Right ventricle myocardium inferior (tissue), 1 donor: ENCODE results near the gene MYOD1. TPM values are rescaled to one million over a fixed set of nuclear protein-coding genes. Genes with fewer than 3 reads are reported as not detected.
A peak's percentile ranks its signal among the peaks of the same experiment; 100 is the strongest.

Experiments used
- ATAC-seq: fragments of 200-7000 bp; cut with Tn5 transposase; one replicate; pipeline ENCODE4 v1.9.1; 2020; ENCODE audit warnings: mild to moderate bottlenecking, moderate library complexity
- DNase-seq: peaks from one replicate; pipeline ENCODE4 v3.0.0; 2021; ENCODE audit errors: missing footprints
- intact Hi-C: fragments of 100-400 bp; cut with DNase I; formaldehyde crosslinking; loops from one replicate; pipeline ENCODE4 v1.11.0; 2022
- long read RNA-seq: library from polyadenylated mRNA; unstranded; transcript quantifications from one replicate; pipeline ENCODE4 v2.0.0, GENCODE V29; 2021
- total RNA-seq: library from RNA; stranded (reverse); fragmentation: NEBNext Ultra II Directional; extraction: Animal tissue kit (Norgen Biotek cat#: 25700); gene quantifications from one replicate; pipeline ENCODE4 v1.2.1, GENCODE V29; 2021
- donor health status: DM: no; HTN: yes; CAD: no; lungs with severe emphysema.

The MYOD1 gene
- total RNA-seq, result 0.27 TPM
- long read RNA-seq, result 0 reads

DNA sequence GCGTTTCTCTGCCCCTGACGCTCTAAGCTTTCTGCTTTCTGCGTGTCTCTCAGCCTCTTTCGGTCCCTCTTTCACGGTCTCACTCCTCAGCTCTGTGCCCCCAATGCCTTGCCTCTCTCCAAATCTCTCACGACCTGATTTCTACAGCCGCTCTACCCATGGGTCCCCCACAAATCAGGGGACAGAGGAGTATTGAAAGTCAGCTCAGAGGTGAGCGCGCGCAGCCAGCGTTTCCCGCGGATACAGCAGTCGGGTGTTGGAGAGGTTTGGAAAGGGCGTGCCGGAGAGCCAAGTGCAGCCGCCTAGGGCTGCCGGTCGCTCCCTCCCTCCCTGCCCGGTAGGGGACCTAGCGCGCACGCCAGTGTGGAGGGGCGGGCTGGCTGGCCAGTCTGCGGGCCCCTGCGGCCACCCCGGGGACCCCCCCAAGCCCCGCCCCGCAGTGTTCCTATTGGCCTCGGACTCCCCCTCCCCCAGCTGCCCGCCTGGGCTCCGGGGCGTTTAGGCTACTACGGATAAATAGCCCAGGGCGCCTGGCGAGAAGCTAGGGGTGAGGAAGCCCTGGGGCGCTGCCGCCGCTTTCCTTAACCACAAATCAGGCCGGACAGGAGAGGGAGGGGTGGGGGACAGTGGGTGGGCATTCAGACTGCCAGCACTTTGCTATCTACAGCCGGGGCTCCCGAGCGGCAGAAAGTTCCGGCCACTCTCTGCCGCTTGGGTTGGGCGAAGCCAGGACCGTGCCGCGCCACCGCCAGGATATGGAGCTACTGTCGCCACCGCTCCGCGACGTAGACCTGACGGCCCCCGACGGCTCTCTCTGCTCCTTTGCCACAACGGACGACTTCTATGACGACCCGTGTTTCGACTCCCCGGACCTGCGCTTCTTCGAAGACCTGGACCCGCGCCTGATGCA lies at the start of gene MYOD1:
TSS of gene MYOD1 (plus strand) at position 544 of the 910 bp plus-strand sequence. CDS start at position 756, 212 bp downstream.
- ATAC-seq, result peak; percentile 45
- DNase-seq, result peak; percentile 61

DNA sequence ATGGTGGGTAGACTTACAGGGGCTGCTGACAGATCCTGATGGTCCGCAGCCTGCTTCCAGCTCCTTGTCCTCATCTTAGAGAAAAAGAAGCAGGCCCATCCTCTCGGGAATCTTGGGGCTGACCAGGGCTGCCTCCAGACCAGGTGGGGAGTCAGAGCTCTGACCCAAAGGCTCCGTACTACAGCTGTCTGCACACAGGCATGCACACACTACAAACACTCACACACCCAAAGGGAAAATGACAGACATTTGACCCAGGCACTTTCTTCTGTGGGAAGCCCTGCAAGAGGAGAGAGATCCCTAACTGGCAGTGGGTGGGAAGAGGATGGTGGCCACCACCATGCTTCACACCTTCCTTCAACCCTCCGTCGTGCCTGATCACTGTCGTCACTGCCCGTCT lies 46.9 kb upstream of the MYOD1 start:
- DNase-seq (no peak), ATAC-seq (no peak)
- intact Hi-C loops, result no loop called here

More for the DNA sequence above, at the start of gene MYOD1:
- intact Hi-C loops, result no loop called here

DNA sequence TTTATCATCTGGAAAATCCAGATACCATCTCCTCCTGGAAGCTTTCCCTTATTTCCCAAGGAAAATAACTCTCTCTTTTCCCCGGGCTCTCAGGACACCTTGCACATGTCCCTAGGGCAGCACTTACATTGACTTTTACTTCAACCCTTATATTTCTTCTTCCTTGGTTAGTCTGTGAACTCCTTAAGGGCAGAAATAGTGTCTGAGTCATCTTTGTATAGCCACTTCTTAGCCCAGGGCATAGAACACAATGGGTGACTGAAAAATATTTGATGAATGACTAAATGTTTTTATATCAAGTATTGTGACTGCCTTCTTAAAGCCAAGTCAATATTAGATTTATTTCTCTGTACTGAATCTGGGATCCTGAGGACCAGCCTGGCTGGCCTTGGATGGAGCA lies 45.4 kb upstream of the MYOD1 start:
- DNase-seq (no peak), ATAC-seq (no peak)
- intact Hi-C loops, result no loop called here

DNA sequence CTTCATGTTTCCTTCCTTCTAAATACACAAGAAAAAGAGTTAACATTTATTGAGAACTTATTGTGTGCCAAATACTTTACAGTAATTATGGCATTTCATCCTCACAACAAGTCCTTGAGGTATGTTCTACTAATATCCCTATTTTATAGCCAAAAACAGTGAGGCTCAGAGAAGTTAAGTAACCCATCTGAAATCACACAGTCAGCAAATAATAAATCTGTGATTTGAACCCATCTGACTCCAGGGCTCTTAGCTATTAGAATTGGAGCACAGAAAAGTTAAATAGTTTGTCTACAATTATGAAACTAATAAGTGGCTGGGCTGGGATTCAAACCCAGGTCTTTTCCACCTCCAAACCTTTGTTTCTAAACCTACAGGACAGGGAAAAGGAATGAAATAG lies 36.5 kb upstream of the MYOD1 start:
- no peak for DNase-seq
- ATAC-seq, result no peak
- intact Hi-C loops, result no loop called here

DNA sequence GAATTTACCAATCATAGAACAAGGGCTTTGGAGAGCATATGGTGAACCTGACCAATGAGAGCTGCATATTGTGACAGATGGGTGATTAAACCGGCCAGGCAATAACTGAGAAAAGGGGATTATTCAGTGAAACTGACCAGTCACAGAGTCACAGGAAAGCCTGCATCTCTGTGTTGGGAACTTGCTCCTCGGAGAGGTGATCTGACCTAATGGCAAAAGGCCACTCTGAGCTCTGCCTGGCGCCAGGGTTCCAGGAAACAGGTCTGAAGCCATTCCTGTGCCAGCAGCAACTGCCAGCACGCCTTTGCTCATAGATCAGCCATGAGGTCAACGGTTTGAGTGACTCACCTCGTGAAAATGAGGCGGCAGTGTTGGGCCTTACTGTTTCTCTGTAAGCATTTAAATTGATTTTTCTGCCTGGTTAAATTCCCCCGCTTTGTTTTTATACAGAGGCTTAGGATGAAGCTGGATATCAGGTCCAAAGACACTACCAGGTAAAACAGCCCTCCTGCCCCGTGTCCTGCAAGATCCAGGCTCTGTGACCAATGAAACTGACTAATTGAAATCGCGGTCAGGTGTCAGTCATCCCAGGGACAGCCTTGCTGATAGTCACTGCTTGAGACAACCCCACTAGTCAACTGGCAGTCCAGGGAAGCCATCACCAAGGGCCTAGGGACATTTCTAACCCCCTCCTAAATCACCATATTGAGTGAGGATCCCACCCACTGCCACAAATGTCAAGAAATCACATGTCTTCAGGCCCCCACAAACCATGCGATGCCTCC lies 35.8 kb upstream of the MYOD1 start:
- intact Hi-C loops, result no loop called here
- DNase-seq (no peak), ATAC-seq (no peak)

DNA sequence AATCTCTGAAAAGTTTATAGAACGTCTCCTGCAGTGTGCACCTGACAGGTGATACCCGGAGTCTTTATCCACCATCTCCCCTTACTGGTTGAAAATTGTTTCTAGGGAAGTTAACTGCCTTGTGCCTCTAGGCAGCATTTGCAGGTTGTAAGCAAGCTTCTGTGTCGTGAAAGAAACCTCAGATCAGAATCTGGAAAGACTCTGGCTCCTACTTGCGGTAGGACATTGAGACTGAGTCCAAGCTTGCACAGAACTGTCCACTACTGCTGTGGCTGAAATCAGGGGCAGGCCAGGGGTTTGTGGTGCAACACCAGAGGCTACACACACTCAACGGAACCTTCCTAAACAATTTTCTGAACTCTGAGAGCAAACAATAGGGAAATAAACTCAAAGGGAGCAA lies 34.8 kb upstream of the MYOD1 start:
- intact Hi-C loops, result no loop called here
- no peak for DNase-seq
- ATAC-seq, result no peak

DNA sequence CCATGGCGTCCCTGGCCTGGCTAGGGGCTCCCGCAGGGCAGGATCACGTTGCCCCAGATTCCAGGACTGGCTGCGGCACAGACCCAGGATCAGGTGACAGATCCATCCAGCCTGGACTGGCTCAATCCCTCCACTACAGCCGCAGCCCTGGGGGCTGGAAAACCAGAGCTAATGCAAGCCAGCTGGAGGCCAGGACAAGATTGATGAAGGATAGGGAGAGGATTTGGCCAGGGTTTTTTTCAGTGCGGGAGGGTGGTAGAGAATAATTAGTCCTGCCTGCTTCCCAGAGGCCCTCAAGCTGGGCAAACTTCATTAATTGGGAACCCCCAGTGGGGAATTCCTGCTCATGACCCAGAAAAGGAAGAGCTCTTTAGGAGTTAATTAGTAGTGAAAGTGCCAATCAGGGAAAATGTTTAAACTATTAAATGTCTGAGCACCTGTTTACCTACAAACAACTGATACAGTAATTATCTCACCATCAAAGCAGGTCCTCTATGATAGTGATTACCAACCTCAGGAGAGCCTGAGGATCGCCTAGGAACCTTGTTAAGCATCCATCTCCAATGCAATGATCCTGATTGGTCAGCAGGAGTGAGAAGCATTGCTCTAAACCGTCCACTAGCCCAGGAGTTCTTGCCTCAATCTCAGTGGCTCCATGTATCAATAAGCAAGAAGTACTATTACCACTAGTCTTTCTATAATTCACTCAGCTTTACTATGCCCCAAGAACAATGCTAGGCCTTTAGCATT lies 33.0 kb upstream of the MYOD1 start:
- ATAC-seq (no peak), DNase-seq (no peak)
- intact Hi-C loops, result no loop called here

DNA sequence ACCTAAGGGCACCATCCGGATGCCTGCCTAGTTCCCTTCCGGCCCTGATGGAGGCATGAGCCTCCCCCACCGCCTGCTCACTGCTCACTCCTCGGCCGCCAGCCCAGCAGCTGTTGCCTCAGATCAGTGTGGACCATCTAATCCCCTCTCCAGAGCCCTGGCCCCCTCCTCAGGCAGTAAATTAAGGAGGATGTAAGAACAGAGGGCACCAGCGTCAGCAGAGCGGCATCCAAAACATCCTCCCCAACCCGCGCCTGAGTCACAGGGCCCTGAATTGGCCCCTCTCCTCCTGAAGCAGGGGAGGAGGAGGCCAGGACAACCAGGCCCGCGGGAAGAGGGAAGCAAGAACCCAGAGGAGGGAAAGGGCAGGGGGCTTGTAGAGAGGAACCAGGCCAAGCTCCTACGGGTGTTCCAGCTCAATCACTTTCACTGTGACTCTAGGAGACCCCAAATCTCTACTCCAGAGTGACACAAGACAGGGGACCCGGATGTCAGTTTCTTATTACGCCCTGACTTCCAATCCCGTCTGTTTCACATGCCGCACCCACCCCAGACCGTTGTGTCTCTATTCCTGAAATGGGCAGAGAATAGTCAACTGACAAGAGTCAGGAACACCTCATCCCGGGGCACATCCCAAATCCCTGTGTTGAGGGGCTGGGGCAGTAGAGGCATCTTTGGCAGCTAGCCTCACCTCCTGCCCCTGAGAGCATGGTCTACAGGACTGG lies 31.3 kb upstream of the MYOD1 start:
- ATAC-seq, result no peak
- intact Hi-C loops, result no loop called here
- no peak for DNase-seq

DNA sequence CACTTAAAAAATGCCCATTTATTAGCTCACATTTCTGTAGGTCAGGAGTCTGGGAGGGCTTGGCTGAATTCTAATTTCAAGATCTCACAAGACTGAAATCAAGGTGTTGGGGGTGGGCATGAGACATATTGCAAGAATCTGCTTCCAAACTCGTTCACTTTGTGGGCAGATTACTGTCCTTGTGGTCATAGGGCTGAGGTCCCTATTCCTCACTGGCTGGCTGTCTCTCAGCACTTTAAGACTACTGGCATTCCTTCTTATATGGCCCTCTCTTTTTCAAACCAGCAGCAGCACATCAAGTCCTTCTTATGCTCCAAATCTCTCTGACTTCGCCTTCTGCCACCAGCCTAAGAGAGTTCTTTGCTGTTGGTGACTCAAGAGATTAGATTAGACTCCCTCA lies 27.8 kb upstream of the MYOD1 start:
- ATAC-seq, result no peak
- DNase-seq, result no peak
- intact Hi-C loops, result no loop called here

DNA sequence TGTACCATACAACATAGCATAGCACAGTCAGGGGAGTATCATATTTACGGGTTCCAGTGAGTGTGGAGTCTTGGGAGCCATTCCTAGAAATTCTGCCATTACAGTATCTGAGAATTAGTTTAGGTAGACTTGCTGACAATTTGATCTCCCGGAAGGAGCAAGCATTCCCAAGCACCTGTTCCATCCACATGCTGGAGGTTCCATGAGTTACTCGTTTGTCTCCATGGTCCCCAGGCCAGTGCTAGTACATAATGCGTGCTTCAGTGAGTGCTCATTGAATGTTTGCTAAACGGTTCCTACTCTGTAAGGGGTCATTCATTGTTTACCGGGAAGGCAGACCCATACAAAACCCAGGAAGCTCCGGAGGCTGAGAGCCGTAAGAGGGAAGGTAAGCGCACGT lies 27.4 kb upstream of the MYOD1 start:
- ATAC-seq (no peak), DNase-seq (no peak)
- intact Hi-C loops, result no loop called here

DNA sequence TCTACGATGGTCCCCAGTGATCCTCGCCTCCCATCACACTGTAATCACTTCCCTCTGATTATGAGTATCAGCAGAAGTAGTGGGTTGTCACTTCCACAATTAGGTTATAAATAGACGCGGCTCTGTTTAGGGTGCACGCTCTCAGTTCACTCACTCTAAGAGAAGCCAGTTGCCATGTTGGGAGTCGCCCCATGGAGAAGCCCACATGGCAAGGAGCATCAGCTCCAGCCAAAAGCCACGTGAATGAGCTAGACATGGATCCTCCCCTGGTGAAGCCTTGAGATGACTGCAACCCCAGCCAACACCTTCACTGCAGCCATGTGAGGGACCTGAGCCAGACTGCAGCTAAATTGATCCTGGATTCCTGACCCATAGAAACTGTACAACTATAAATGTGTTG lies 26.4 kb upstream of the MYOD1 start:
- intact Hi-C loops, result no loop called here
- ATAC-seq (no peak), DNase-seq (no peak)

DNA sequence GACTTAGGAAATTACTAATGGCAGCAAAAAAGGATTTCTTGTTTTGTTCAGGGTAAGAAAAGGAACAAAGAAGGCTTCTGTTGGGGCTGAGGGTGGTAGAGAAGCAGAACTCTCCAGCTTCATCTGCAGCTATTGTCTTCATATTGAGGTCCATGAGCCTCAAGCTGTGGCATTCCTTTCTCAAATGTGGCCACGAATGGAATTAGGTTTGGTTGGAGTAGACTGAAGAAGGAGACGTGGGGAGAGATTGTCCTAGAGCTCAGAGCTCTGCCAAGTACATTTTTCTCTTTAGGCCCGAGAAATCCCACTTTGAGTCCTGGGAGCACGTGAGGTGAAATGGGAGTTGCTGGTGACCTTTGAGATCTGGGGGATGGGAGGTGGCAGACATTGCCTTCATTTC lies 25.8 kb upstream of the MYOD1 start:
- no peak for DNase-seq
- intact Hi-C loops, result no loop called here
- ATAC-seq, result no peak

DNA sequence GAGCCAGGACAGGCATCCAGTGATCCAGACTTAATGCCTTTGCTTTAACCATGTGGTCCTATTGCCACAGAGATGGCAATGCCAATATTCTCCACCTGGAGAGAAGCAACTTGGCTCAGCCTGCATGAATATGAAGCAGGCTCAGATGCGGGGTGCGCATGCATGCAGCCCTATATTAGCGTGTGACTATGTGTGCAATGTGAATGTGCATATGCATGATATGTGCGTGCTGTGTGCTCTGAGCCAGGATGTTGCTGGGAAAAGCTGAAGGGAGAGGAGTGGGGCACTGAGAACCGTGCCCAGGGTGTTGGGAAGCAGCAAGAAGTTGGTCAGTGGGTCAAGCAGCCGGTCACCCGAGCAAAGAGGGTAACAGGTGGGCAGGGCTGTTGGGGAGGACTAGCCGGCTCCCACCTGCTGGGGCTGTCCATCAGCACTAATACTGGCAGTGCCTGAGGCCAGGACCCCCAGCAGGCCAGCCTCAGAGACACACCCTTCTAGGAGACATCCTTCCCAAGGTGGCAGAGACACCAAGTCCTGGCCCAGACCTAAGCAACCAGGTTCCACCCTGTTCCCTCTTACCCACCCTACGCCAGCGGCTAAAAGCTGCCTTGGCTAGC lies 24.8 kb upstream of the MYOD1 start:
- intact Hi-C loops, result no loop called here
- DNase-seq (no peak), ATAC-seq (no peak)

DNA sequence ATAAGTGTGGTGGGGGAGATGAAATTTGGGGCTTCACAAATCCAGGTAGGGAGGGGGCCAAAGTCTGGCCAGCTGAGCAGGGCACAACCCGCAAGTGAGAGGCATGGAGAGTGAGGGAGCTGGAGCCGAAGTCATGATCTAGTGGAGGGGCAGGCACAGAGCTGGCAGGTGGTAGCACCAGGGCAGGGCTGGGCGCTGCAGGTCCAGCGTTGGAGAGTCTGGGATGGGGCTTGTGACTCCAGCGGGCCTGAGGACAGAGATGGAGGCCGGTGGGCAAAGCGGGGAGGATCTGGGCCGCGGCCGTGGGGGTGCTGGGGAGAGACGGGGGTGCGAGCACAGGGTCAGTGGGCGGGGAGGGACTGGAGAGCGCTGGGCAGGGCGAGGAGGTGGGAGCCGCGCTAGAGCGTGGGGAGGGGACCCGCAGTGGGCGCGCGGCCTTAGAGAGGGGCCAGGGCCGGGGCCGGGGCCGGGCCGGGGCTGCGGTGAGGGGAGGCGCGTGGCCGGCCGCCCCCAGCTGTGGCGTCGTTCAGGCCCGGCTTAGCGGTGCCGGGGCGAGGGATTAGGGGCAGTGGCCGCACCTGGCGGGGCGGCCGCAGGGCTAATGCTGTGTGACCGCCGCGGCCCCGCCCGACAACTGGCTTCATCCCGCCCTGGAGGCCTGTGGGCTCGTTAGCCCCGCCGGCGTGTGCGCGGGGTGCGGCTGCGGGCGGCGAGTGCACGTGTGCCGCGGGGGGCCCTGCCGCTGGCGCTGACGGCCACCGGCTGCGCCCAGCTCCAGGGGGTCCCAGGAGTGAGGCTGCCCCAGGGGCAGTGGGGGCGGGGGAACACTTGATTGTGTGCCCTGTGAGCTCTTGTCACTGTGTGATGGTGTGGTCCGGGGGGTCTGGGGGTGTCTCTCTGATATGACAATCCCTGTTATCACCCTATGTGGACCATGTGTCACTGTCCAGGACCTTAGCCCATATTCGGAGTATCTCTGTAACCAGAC lies 23.6 kb upstream of the MYOD1 start:
- ATAC-seq (no peak), DNase-seq (no peak)
- intact Hi-C loops, result no loop called here

DNA sequence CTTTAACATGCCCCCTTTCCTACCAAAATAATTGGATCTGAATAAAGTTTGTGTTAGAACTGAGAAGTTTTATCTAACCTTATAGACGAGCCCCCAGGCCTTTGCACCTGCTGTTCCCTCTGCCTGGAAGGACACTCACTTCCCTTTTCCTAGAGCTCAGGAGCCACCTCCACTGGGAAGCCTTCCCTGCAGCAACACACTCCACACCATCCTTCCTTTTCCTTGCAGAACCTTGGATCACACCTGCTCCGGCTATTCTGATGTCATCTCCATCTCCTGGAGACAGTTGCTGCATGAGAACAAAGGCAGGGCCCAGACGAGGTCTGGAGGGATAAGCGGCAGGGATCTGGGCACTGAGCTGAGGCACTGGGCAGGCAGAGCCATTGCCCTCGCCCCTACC lies 22.6 kb upstream of the MYOD1 start:
- DNase-seq (no peak), ATAC-seq (no peak)
- intact Hi-C loops, result no loop called here

DNA sequence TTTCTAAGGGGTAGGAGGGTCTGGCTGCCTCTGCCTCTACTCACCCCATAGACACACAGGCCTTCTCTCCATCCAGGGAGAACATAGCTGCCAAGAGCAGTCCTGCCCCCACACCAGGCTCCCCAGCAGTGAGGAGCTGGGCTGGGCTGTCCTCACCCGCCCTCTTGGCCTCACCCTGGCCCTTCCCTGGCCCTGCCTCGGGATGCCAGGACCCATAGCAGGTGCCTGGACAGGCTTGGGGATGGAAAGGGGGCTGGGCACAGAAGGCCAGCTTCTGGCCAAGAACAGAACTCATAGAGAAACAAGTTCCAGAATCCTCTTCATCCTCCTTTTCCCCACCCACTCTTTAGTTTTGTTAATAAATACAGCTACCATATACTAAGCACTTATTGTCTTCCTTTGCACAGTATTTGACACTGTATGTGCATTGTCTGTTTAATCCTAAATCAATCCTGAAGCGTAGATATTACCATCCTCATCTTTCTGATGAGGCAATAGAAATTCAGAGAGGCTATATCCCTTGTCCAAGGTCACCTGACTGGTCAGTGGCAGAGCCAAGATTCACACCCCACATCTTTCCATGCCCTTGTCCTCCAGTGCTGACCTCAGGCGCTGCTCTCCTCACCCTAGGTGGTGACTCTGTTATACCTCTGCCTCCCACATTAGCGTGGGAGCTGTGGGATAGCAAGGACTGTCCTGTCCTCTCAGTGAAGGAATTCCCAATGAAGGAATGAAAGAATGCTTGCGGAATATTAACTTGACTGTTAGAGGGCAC lies 22.0 kb upstream of the MYOD1 start:
- ATAC-seq, result no peak
- DNase-seq, result no peak
- intact Hi-C loops, result no loop called here
